ENCODE measurements around the gene ADGRA1.

- TF ChIP-seq CTCF (IDR thresholded peaks at IDR 0.05; ENCODE audit: insufficient read depth, low read length, poor library complexity, severe bottlenecking) (no peak), EZH2phosphoT487 (conservative IDR thresholded peaks at IDR 0.05; ENCODE audit: low read length) (no peak)
Observed at GRCh38 chr10:133162910-133163856, 75.5 kb downstream of the ADGRA1 start.
